Ureter (tissue), 1 donor: ENCODE measurements around the gene PDHA1. TPM values are rescaled to one million over a fixed set of nuclear protein-coding genes. Genes with fewer than 3 reads are reported as not detected.

ENCODE experiments used
- DNase-seq: peaks from one replicate; pipeline ENCODE4 v3.0.0-alpha.2; 2020; ENCODE audit warnings: low spot score
- total RNA-seq: library from RNA; stranded (reverse); gene quantifications from one replicate; pipeline ENCODE4 v1.2.4, GENCODE V29; 2023
- donor health status: DM: yes; HTN: yes; CAD: no.

PDHA1 gene
- total RNA-seq: 126 TPM

GRCh38 chrX:19343535-19344408, at the start of gene PDHA1:
PDHA1 (plus strand) TSS chrX:19343927; CDS start chrX:19344038, 111 bp downstream.
- peak; percentile 94 for DNase-seq

- no peak for DNase-seq
Measured at GRCh38 chrX:19303256-19303880, 40.4 kb upstream of the PDHA1 start.

- DNase-seq: no peak
Measured at GRCh38 chrX:19326567-19326966, 17.2 kb upstream of the PDHA1 start.

DNA sequence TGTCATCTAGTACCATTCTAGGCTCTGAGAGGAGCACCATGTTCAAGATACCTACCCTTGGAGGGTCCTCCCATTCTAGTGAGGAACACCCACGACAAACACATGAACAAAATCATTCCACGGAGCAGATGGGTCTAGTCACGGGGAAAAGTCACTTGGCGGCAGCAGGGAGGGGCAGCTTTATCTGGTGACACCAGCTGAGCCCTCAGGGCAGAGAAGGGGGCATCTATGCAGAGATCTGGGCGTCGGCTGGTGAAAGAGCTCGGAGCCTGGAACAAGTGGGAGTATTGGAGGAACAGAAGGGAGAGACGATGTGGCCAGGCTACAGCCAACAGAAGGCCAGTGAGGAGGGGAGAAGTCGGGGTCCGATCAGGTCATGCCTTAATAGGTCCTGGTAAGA, 11.9 kb upstream of the PDHA1 start:
- DNase-seq: no peak

- no peak for DNase-seq
Measured at GRCh38 chrX:19332983-19333382, 10.7 kb upstream of the PDHA1 start.

DNA sequence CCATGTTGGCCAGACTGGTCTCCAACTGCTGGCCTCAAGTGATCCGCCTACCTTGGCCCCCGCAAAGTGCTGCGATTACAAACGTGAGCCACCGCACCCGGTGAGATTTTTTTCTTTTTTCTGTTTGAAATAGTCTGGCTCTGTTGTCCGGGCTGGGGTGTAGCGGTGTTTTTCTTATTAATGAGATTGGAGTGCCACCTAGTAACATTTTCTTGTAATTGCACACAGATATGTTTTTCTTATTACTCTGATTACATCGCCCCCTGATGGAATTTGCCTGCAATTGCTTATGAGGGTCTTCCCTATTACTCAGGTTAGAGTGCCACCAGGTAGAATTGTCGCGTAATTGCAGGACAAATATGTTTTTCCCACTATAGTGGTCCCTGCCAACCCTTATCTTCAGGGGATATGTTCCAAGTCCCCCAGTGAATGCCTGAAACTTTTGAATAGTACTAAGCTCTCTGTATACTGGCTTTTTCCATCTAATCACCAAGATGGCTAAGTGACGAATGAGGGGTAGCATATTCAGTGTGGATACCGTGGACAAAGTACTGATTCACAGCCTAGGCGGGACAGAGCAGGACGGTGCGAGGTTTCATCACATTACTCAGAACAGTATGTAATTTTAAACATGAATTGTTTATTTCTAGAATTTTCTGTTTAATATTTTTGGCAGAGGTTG, 8.6 kb upstream of the PDHA1 start:
- no peak for DNase-seq

DNA sequence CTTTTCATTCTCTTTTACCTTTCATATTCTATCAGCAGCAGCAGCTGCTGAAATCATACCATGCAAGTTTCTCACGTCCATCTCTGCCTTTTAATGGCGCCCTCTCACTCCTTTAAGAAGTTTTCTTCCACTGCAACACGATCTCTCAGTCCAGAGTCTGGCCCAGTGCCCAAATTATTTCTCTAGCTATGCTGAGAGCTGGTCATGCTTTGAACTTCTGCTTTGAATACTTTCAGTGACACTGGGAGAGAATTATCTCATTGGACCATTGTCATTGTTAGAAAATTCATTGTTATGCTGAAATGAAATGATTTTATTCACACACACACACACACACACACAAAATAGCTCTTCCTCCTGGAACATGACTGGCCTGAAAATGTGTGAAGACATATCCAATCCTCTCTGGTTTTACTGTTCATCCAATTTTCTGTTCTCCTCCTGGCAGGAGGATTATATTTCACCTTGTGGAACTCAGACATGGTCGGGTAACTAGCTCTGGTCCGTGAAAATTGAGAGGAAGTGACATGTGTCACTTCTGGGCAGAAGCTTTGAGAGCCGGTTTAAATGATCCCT, 1.3 kb upstream of the PDHA1 start:
- no peak for DNase-seq

GRCh38 chrX:19343085-19343534, 617 bp upstream of the PDHA1 start:
- no peak for DNase-seq

GRCh38 chrX:19344661-19345060, 934 bp downstream of the PDHA1 start:
- DNase-seq: no peak

- no peak for DNase-seq
Measured at GRCh38 chrX:19347916-19348315, 4.2 kb downstream of the PDHA1 start.

DNA sequence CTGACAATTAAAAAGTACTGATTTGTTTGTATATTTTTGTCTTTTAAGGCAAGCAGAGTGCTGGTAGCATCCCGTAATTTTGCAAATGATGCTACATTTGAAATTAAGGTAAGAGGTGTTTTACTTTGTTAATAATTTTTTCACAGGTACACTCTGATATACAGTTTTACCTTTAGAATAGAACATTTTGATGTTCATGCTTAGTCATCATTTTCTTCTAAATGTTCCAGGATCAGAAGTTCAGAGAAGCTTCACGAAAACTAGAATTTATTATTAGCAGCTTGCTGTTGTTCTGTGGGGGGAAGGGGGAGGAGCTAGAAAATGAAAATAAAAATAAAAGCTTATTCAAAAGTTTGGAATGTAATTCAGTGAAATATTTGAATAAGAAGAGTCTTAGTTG, 5.5 kb downstream of the PDHA1 start:
- no peak for DNase-seq

DNA sequence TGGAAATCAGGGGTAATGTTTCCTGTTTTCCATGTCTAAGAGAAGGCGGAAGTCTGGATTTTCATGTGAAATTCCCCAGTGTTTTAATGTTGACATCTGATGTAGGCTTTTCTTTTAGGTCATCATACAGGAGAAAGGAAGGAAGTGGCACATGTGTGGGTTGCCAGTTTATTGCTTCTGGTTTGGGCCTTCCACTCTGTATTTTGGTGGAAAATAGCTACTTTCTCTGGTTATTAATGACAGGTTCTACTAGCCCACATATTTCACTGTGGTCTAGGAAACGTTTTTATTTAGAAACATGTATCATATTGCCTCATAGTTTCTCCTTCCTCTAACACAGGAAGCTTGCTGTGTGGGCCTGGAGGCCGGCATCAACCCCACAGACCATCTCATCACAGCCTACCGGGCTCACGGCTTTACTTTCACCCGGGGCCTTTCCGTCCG, 7.2 kb downstream of the PDHA1 start:
- no peak for DNase-seq

DNA sequence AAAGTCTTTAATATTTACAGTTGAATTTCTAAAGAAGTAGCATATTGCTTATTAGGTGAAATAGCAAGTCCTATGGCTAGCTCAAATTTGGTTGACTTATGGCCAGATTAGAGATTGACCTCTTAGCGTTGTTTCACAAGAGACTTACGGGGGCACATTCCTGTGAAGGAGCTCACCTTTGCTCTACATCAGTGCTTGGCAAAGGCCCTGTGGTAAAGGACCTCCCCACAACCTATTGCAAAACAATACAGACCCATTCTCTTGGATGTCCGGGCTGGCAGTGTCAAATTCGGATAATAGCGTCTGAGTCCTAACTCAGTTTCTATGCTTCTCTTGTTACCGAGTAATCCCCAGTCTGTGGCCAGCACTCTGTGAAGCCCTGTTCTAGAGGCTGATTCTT, 10.9 kb downstream of the PDHA1 start:
- no peak for DNase-seq

DNA sequence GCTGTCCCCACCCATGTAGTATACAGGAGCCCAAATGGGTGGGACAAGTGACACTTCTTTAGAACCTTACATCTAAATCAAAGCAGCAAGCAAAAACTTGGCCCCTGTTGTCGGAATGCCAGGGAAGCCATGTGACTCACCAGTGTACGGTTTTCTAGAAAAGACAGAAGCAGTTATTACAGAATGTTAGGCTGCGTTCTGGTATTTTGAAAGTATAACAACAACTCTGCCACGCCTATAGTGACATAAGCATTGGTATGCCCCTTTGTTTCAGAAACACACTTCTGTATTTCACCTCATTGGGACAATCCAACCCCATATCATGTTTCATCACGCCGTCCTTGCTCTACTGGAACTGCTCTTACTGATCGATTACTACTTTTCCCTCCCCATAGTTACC, 14.8 kb downstream of the PDHA1 start:
- DNase-seq: no peak

DNA sequence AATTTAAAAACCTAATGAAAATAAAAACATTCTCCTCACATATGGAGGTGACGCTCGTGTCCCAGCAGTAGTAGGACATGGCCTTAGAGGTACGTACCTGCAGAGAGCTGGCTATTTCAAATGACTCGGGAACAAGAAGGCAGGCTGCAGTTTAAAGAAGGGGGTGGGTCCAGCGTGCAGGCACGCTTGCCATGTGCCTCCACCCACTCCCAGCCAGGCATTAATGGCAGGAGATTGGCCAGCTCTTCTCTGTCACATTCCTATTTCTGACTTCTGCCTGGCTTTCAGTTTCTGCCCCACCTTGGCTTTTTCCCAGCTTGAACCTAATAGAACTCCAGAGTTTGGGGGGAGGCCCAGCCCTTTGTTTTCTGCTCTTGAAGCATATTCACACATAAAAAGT, 17.2 kb downstream of the PDHA1 start:
- DNase-seq: no peak

DNA sequence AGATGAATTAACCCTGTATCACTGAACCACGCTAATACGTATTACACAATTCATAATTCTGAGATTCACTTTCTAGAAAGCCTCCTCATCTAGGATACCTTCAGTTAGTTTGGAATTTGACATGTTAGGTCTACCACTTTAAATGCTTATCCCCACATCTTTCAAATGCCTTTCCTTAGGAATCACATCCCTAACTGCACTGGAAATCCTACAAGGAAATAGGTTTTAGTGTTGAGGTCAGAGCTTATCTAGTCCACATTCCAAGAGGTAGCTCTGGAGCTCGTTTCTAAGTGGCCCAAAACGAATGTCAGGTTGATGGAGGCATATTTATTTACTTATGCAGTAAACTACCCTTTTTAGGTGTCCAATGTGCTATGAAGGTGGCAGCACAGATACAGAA, 18.0 kb downstream of the PDHA1 start:
- no peak for DNase-seq

DNA sequence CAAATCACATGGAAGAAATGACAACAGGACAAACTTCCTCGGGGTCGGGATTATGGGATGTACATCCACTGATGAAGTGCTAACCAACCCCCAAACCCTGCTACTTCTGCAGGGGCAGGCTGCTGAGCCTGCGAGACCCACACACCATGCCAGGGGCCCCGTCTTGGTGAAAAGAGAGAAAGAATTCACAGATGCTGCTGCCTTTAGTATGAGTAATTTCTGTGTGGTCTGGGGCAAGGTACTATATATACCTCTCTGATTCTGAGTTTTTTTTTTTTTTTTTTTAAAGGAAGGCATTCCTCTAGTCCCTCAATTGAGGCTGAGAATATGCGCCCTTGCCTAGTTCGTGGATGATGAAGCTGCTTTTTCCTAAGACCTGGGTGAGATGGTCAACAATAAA, 24.8 kb downstream of the PDHA1 start:
- DNase-seq: no peak

DNA sequence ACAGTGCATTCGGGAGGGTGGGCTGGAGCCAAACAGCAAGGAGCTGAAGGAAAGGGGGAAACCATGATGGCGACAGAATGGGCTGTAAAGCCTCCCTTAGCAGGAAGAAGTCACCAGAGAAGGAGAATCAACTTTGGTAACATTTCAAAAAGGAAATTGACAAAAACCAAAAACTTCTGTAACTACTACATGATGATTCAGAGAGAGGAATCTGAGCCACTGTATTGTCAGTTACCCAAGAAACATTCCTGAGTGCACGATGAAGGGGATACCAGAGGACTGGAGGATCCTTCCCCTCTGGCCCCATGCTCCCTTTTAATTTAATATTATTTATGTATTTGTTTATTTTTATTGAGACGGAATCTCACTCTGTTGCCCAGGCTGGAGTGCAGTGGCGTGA, 26.3 kb downstream of the PDHA1 start:
- DNase-seq: no peak

DNA sequence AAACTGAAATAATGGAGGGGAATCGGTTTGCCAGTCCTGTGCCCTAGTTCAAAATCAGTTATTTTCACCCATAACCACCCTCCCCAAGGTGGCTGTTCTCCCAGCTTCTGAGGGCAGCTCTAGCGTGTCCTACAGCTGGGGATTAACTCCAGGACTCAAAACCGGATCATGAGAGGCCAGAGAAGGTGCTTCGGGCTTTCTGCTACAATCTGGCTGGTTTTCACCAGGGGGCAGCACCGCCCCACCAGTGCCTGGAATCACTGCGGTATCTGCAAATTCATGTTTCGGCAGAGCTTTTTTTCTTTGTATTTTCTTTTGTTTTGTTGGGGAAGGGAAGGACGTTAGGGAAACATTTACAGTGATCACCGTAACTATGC, 28.4 kb downstream of the PDHA1 start:
- peak; percentile 64 for DNase-seq

GRCh38 chrX:19372547-19373331, 29.0 kb downstream of the PDHA1 start:
- no peak for DNase-seq

DNA sequence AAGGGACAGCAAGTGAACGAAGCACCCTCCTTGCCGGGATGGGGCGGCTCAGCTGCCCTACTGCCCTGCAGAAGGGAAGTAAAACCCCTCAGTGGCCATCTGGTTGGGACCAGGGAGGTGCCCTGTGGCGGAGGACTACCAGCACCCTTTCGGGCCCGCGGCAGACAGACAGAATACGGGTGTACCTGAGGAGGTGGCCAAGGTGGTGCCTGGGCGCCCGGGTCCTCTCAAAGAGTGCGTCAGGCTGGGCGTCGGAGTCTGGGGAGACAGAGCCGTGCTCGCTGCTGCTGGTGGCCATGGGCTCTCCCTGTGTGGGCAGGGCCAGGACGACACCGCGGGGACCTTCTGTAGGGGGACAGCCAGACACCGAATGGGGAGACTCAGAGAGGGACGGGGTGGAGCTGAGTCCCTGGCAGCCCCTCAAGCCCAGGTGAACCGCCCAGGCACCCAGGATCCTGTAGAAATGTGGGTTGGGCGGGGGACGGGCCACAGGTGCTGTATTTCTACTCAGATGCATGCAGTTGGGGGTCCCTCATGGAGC, 29.7 kb downstream of the PDHA1 start:
- DNase-seq: no peak
